SK-N-SH (cell line): ENCODE data around the gene RASAL2.

Source experiments
- FOSL2 ChIP-seq: IDR thresholded peaks from 2 replicates; pipeline ENCODE4 v1.4.0; 2012; ENCODE audit warnings: low read depth, mild to moderate bottlenecking, moderate library complexity, borderline replicate concordance
- FOXM1 ChIP-seq: IDR thresholded peaks from 2 replicates; pipeline ENCODE4 v1.4.0; 2012; ENCODE audit warnings: low read depth, mild to moderate bottlenecking
- POLR2AphosphoS5 ChIP-seq: IDR thresholded peaks from 2 replicates; pipeline ENCODE4 v1.6.1; 2012; ENCODE audit warnings: low read depth, low read length
- RAD21 ChIP-seq: IDR thresholded peaks from 2 replicates; pipeline ENCODE4 v1.6.1; 2012; ENCODE audit warnings: mild to moderate bottlenecking, low read length
- TAF1 ChIP-seq: IDR thresholded peaks from 2 replicates; pipeline ENCODE4 v1.6.1; 2012; ENCODE audit warnings: low read depth, mild to moderate bottlenecking, low read length, moderate library complexity, borderline replicate concordance
- TF ChIP-seq, protein P1 (sequence below): fragments of 200-600 bp; sonication (generic); IDR thresholded peaks from 2 replicates; pipeline ENCODE4 v1.6.1; 2017; ENCODE audit warnings: antibody characterized with exemption, mild to moderate bottlenecking, moderate library complexity

DNA sequence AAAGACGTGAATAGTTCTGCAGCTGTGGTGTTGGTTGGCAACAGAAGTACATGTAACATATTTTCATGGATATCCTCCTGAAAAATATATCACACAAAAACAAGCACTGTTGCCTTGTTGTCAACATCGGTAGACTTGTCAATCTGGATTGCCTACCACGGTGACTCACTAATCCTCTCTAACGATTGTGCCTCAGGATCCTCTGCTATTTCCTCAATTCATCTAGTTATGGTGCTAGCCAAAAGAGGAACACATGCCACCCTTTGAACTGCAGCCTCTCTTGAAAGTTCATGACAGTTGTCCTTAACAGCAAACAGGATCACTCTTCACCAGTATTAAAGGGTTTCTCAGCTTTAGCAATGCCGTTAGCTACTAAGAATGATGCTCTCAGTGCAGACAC, 25.7 kb downstream of the RASAL2 start:
- TF ChIP-seq, protein P1, sequence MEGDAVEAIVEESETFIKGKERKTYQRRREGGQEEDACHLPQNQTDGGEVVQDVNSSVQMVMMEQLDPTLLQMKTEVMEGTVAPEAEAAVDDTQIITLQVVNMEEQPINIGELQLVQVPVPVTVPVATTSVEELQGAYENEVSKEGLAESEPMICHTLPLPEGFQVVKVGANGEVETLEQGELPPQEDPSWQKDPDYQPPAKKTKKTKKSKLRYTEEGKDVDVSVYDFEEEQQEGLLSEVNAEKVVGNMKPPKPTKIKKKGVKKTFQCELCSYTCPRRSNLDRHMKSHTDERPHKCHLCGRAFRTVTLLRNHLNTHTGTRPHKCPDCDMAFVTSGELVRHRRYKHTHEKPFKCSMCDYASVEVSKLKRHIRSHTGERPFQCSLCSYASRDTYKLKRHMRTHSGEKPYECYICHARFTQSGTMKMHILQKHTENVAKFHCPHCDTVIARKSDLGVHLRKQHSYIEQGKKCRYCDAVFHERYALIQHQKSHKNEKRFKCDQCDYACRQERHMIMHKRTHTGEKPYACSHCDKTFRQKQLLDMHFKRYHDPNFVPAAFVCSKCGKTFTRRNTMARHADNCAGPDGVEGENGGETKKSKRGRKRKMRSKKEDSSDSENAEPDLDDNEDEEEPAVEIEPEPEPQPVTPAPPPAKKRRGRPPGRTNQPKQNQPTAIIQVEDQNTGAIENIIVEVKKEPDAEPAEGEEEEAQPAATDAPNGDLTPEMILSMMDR: no peak
- TF ChIP-seq TAF1 (no peak), FOSL2 (no peak), POLR2AphosphoS5 (no peak), FOXM1 (no peak), RAD21 (no peak)
